Cardiac muscle cell (in vitro differentiated cells and primary cell): ENCODE data around the gene SFXN4. TPM values are rescaled to one million over a fixed set of nuclear protein-coding genes. Genes with fewer than 3 reads are reported as not detected.
"Not testable (repeated sequence)": the region's sequence is repeated elsewhere in the genome, so short reads cannot be mapped to it uniquely, and the experiment has no call there.

Experiments used
- DNase-seq, 2 donors: peaks; one replicate each; pipeline versions ENCODE4 v3.0.0 to v3.0.0-alpha.2; 2010 to 2017; ENCODE audit warnings: low read depth in 1 of 2, low spot score in 1 of 2
- H3K27ac ChIP-seq: fragments of 200-600 bp; sonication (generic); 2 replicates; pipeline ENCODE4 v1.5.1; 2016
- H3K27me3 ChIP-seq: fragments of 200-600 bp; sonication (generic); 2 replicates; pipeline ENCODE4 v1.6.0; 2016; ENCODE audit warnings: control low read depth
- H3K36me3 ChIP-seq: fragments of 200-600 bp; sonication (generic); 2 replicates; pipeline ENCODE4 v1.5.1; 2016; ENCODE audit warnings: control low read depth
- H3K4me1 ChIP-seq: fragments of 200-600 bp; sonication (generic); 2 replicates; pipeline ENCODE4 v1.8.1; 2017; ENCODE audit warnings: low read depth, mild to moderate bottlenecking, mixed run types
- H3K4me3 ChIP-seq: fragments of 200-600 bp; sonication (generic); 2 replicates; pipeline ENCODE4 v1.5.1; 2016; ENCODE audit warnings: mild to moderate bottlenecking
- H3K9me3 ChIP-seq: fragments of 200-600 bp; sonication (generic); 2 replicates; pipeline ENCODE4 v1.5.1; 2017; ENCODE audit warnings: low read depth, mild to moderate bottlenecking, control low read depth
- CTCF ChIP-seq: IDR thresholded peaks from 2 replicates; pipeline ENCODE4 v1.5.1; 2012; ENCODE audit warnings: low read depth, mild to moderate bottlenecking, low read length
- polyA plus RNA-seq: library from polyadenylated mRNA; unstranded; fragments of >200 nt; fragmentation: Nextera tagmentation; extraction: Ambion mirVana; gene quantifications from 2 replicates; pipeline ENCODE4 v1.2.1, GENCODE V29; 2016
- total RNA-seq: library from RNA; depleted of rRNA; stranded (reverse); fragments of >200 nt; gene quantifications from 2 replicates; pipeline ENCODE4 v1.2.3, GENCODE V29; 2016

Gene SFXN4
- total and polyA plus RNA-seq, 2 experiments from 2014 or later: 21.4 to 53.2 TPM

DNA sequence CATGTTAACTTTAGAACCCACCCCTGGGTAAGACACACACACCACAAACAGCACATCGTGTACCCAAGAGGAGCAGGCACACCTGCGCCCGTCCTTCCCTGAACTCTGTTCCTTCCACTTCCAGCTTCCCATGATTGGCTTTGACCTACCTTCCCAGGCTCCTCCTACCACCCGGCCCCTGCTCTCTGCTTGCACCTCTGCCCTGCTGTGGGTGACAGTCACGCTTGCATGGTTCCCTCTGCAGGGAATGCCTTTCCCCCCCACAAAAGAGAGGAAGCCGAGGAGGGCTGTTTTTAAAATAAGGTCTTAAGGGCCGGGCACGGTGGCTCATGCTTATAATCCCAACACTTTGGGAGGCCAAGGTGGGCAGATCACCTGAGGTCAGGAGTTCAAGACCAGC lies 16.4 kb downstream of the SFXN4 start:
- H3K36me3 ChIP-seq: peaks cover 16% of the 10 kb centered on the region
- no peak overlapping the region for H3K4me3 ChIP-seq
- DNase-seq: no peak
- no peaks in the 10 kb centered on the region for H3K9me3 ChIP-seq
- no peaks in the 10 kb centered on the region for H3K27me3 ChIP-seq
- no peak for TF ChIP-seq CTCF
- no peaks in the 10 kb centered on the region for H3K4me1 ChIP-seq
- no peak overlapping the region for H3K27ac ChIP-seq

GRCh38 chr10:119143657-119144056 lies 21.9 kb downstream of the SFXN4 start:
- H3K4me3 ChIP-seq: no peak overlapping the region

GRCh38 chr10:119140603-119141245 lies 24.8 kb downstream of the SFXN4 start:
- Histone ChIP-seq H3K9me3 (no peaks in the 10 kb centered on the region), H3K27me3 (no peaks in the 10 kb centered on the region), H3K27ac (no peak overlapping the region), H3K36me3 (peaks cover 3% of the 10 kb centered on the region), H3K4me3 (no peak overlapping the region), H3K4me1 (no peaks in the 10 kb centered on the region)
- TF ChIP-seq CTCF: no peak
- no peak for DNase-seq

More at GRCh38 chr10:119143657-119144056, 21.9 kb downstream of the SFXN4 start:
- H3K9me3 ChIP-seq: no peaks in the 10 kb centered on the region
- H3K27ac ChIP-seq: no peak overlapping the region
- DNase-seq: no peak
- no peaks in the 10 kb centered on the region for H3K27me3 ChIP-seq
- TF ChIP-seq CTCF: no peak
- peaks cover 11% of the 10 kb centered on the region for H3K36me3 ChIP-seq
- H3K4me1 ChIP-seq: no peaks in the 10 kb centered on the region

- no peak overlapping the region for H3K4me3 ChIP-seq
- no peaks in the 10 kb centered on the region for H3K9me3 ChIP-seq
- H3K36me3 ChIP-seq: peaks cover 3% of the 10 kb centered on the region
- H3K4me1 ChIP-seq: no peaks in the 10 kb centered on the region
- DNase-seq: peak in 1 of 2 donors; percentile 49
- H3K27me3 ChIP-seq: no peaks in the 10 kb centered on the region
- TF ChIP-seq CTCF: peak; percentile 63
- peak overlapping the region; percentile 39 for H3K27ac ChIP-seq
Measured at GRCh38 chr10:119139464-119140067, 25.9 kb downstream of the SFXN4 start.

GRCh38 chr10:119138346-119139306 lies 26.9 kb downstream of the SFXN4 start:
- Histone ChIP-seq H3K9me3 (no peaks in the 10 kb centered on the region), H3K4me1 (no peaks in the 10 kb centered on the region), H3K27me3 (no peaks in the 10 kb centered on the region), H3K36me3 (peaks cover 3% of the 10 kb centered on the region), H3K4me3 (no peak overlapping the region), H3K27ac (peak overlapping the region; percentile 39)
- peak in 1 of 2 donors; percentile 51 for DNase-seq
- no peak for TF ChIP-seq CTCF

GRCh38 chr10:119137878-119138277 lies 27.6 kb downstream of the SFXN4 start:
- DNase-seq, H3K4me1 ChIP-seq: not testable (repeated sequence)

More at GRCh38 chr10:119137878-119138277, 27.6 kb downstream of the SFXN4 start:
- H3K36me3 ChIP-seq: peaks cover 10% of the 10 kb centered on the region
- H3K4me3 ChIP-seq, H3K27ac ChIP-seq, H3K9me3 ChIP-seq, H3K27me3 ChIP-seq: not testable (repeated sequence)
